Ectodermal cell (in vitro differentiated cells): ENCODE measurements around the gene MYOT.

ENCODE experiments used
- H3K27ac ChIP-seq: 2 replicates; pipeline ENCODE4 v1.7.0; 2013; ENCODE audit warnings: mild to moderate bottlenecking, low read depth, low read length; ENCODE audit not compliant: insufficient read depth, poor library complexity, severe bottlenecking
- H3K27me3 ChIP-seq: 2 replicates; pipeline ENCODE4 v1.7.0; 2013; ENCODE audit warnings: mild to moderate bottlenecking, low read length; ENCODE audit not compliant: insufficient read depth, control insufficient read depth, poor library complexity, severe bottlenecking
- H3K36me3 ChIP-seq: one replicate; pipeline ENCODE4 v1.7.0; 2013; ENCODE audit warnings: low read length; ENCODE audit not compliant: control insufficient read depth, insufficient read depth
- H3K4me1 ChIP-seq: one replicate; pipeline ENCODE4 v1.7.0; 2013; ENCODE audit warnings: low read length; ENCODE audit not compliant: control insufficient read depth, insufficient read depth
- H3K4me3 ChIP-seq: 2 replicates; pipeline ENCODE4 v1.7.0; 2013; ENCODE audit warnings: low read depth, low read length, control low read depth; ENCODE audit not compliant: insufficient read depth
- H3K9me3 ChIP-seq: 2 replicates; pipeline ENCODE4 v1.7.0; 2013; ENCODE audit warnings: mild to moderate bottlenecking, low read length, moderate library complexity; ENCODE audit not compliant: control insufficient read depth
- WGBS, 2 experiments: methylation state at CpG; one replicate each; pipeline ENCODE4 v1.1.7; 2013; ENCODE audit warnings: missing lambda C conversion rate in 2 of 2; 5-methylcytosine and 5-hydroxymethylcytosine counted together

The MYOT gene

GRCh38 chr5:137933491-137933911, 65.8 kb downstream of the MYOT start:
- no peaks in the 10 kb centered on the region for H3K4me1 ChIP-seq
- H3K27ac ChIP-seq = no peak overlapping the region
- H3K9me3 ChIP-seq = no peaks in the 10 kb centered on the region
- whole genome bisulfite sequencing, 2 experiments = 83 to 91% methylated on average over 3 of the region's 3 CpGs
- H3K36me3 ChIP-seq = no peaks in the 10 kb centered on the region
- H3K4me3 ChIP-seq = no peak overlapping the region
- no peaks in the 10 kb centered on the region for H3K27me3 ChIP-seq

GRCh38 chr5:137935190-137935589, 67.5 kb downstream of the MYOT start:
- Histone ChIP-seq H3K27me3 (no peaks in the 10 kb centered on the region), H3K9me3 (no peaks in the 10 kb centered on the region), H3K36me3 (peaks cover 4% of the 10 kb centered on the region), H3K4me3 (no peak overlapping the region), H3K4me1 (no peaks in the 10 kb centered on the region), H3K27ac (no peak overlapping the region)
- 95 to 100% methylated on average over 1 of the region's 1 CpG for WGBS, 2 experiments

- H3K4me1 ChIP-seq = no peaks in the 10 kb centered on the region
- WGBS, 2 experiments = 92 to 97% methylated on average over 3 of the region's 3 CpGs
- H3K36me3 ChIP-seq = peaks cover 4% of the 10 kb centered on the region
- no peak overlapping the region for H3K27ac ChIP-seq
- H3K27me3 ChIP-seq = no peaks in the 10 kb centered on the region
- no peak overlapping the region for H3K4me3 ChIP-seq
- H3K9me3 ChIP-seq = no peaks in the 10 kb centered on the region
These were observed 68.0 kb downstream of the MYOT start for GRCh38 chr5:137935694-137936093.
